K562 (cell line): ENCODE data around the gene TBX1. TPM values are rescaled to one million over a fixed set of nuclear protein-coding genes. Genes with fewer than 3 reads are reported as not detected.
A peak's percentile ranks its signal among the peaks of the same experiment; 100 is the strongest.

Experiments
- BCL6 ChIP-seq: fragments of 250-450 bp; sonication (Bioruptor Pico); IDR thresholded peaks from 2 replicates; pipeline ENCODE4 v1.4.0; 2020
- FOXK1 ChIP-seq: sonication (generic); formaldehyde crosslinking; IDR thresholded peaks from 2 replicates; pipeline ENCODE4 v1.8.0; 2022; ENCODE audit warnings: missing genetic modification reagents, mild to moderate bottlenecking, borderline replicate concordance
- HNRNPLL ChIP-seq: fragments of 200-400 bp; formaldehyde crosslinking; IDR thresholded peaks from 2 replicates; pipeline ENCODE4 v1.6.1; 2017; ENCODE audit warnings: low read length, low read depth, mild to moderate bottlenecking; ENCODE audit not compliant: poor library complexity, severe bottlenecking
- KAT8 ChIP-seq: fragments of 450-650 bp; IDR thresholded peaks from 2 replicates; pipeline ENCODE4 v1.6.1; 2016; ENCODE audit warnings: low read depth, mild to moderate bottlenecking
- KDM5B ChIP-seq: fragments of 200-600 bp; sonication (generic); IDR thresholded peaks from 2 replicates; pipeline ENCODE4 v1.6.1; 2012; ENCODE audit warnings: low read depth, mild to moderate bottlenecking, moderate library complexity, low read length, control low read depth, inconsistent platforms; ENCODE audit not compliant: insufficient replicate concordance
- KLF16 ChIP-seq: IDR thresholded peaks from 2 replicates; pipeline ENCODE4 v1.6.1; 2016; ENCODE audit warnings: antibody characterized with exemption
- RAD51 ChIP-seq: fragments of 450-650 bp; IDR thresholded peaks from 2 replicates; pipeline ENCODE4 v1.7.1; 2016; ENCODE audit warnings: low read depth, mild to moderate bottlenecking, borderline replicate concordance
- RCOR1 ChIP-seq, 2 experiments: IDR thresholded peaks; 2 replicates each; pipeline ENCODE4 v1.6.1; 2012; ENCODE audit warnings: low read depth in 2 of 2, low read length in 2 of 2, borderline replicate concordance in 1 of 2, improper control_type of control experiment in 1 of 2
- RUNX1 ChIP-seq: sonication (generic); IDR thresholded peaks from 2 replicates; pipeline ENCODE4 v1.6.1; 2016; ENCODE audit warnings: antibody characterized with exemption, low read depth
- SLC30A9 ChIP-seq: fragments of 250-450 bp; sonication (Bioruptor Pico); IDR thresholded peaks from 2 replicates; pipeline ENCODE4 v1.8.0; 2022; ENCODE audit warnings: mild to moderate bottlenecking, moderate library complexity
- SNAPC5 ChIP-seq: fragments of 250-450 bp; sonication (Bioruptor Pico); IDR thresholded peaks from 2 replicates; pipeline ENCODE4 v1.8.0; 2021; ENCODE audit warnings: moderate library complexity, mild to moderate bottlenecking, inconsistent platforms
- SNRNP70 ChIP-seq: fragments of 200-400 bp; formaldehyde crosslinking; optimal IDR thresholded peaks from 2 replicates; pipeline ENCODE3; 2017; ENCODE audit warnings: low read depth, low read length
- SRSF3 ChIP-seq: fragments of 200-400 bp; formaldehyde crosslinking; IDR thresholded peaks from 2 replicates; pipeline ENCODE4 v1.6.1; 2016; ENCODE audit warnings: mild to moderate bottlenecking, low read length, moderate library complexity; ENCODE audit not compliant: insufficient read depth
- TAF1 ChIP-seq: IDR thresholded peaks from 2 replicates; pipeline ENCODE4 v1.6.1; 2011; ENCODE audit warnings: mild to moderate bottlenecking, low read length, moderate library complexity; ENCODE audit not compliant: insufficient read depth, control insufficient read depth, severe bottlenecking; ENCODE audit errors: extremely low read depth
- TEAD2 ChIP-seq: fragments of 450-650 bp; IDR thresholded peaks from 2 replicates; pipeline ENCODE4 v1.6.1; 2016; ENCODE audit warnings: missing genetic modification characterization, control low read depth, missing compliant biosample characterization
- TGIF2 ChIP-seq: sonication (generic); formaldehyde crosslinking; IDR thresholded peaks from 2 replicates; pipeline ENCODE4 v1.8.1; 2022; ENCODE audit warnings: mild to moderate bottlenecking, missing genetic modification reagents, moderate library complexity
- ZBTB49 ChIP-seq: sonication (generic); formaldehyde crosslinking; IDR thresholded peaks from 2 replicates; pipeline ENCODE4 v1.8.0; 2022; ENCODE audit warnings: missing genetic modification reagents, mild to moderate bottlenecking, borderline replicate concordance
- ZNF3 ChIP-seq: fragments of 250-450 bp; sonication (Bioruptor Pico); IDR thresholded peaks from 2 replicates; pipeline ENCODE4 v1.5.0; 2021; ENCODE audit warnings: mild to moderate bottlenecking, moderate library complexity
- ZNF444 ChIP-seq: fragments of 250-450 bp; sonication (Bioruptor Pico); IDR thresholded peaks from 2 replicates; pipeline ENCODE4 v1.4.0; 2020; ENCODE audit warnings: mild to moderate bottlenecking, moderate library complexity
- ZNF609 ChIP-seq: sonication (generic); formaldehyde crosslinking; IDR thresholded peaks from 2 replicates; pipeline ENCODE4 v1.8.1; 2023; ENCODE audit warnings: missing genetic modification reagents, mild to moderate bottlenecking, borderline replicate concordance
- polyA plus RNA-seq, 8 experiments: library from polyadenylated mRNA; depleted of rRNA in 4 of 8; stranded (reverse) in 5 of 8; unstranded in 3 of 8; fragments of >200 nt; fragmentation: Nextera tagmentation in 2 of 8; fragmentation: Illumina TruSeq in 1 of 8; extraction: Ambion mirVana in 2 of 8; extraction: Trizol in 1 of 8; gene quantifications; 2 replicates each; pipeline versions ENCODE4 v1.2.1 to v1.2.3, GENCODE V29; 2011 to 2014; ENCODE audit warnings: inconsistent platforms in 1 of 8, missing spikeins in 1 of 8
- total RNA-seq, 7 experiments: library from RNA; depleted of rRNA in 6 of 7; stranded (reverse); fragments of >200 nt in 6 of 7; fragmentation: Illumina TruSeq in 2 of 7; extraction: Trizol in 2 of 7; gene quantifications; 2 replicates each; pipeline versions ENCODE4 v1.2.1 to v1.2.3, GENCODE V29; 2011 to 2021; ENCODE audit warnings: low replicate concordance in 1 of 7

TBX1 gene
- total and polyA plus RNA-seq, 9 of the 15 experiments (the other 6 are each of a cell fraction or from before 2014, with no cell fraction given) = 0.07 to 35.0 (median 3.9) TPM

- no peak for TF ChIP-seq ZNF609 (CRISPR knock-in tag)
- no peak for TF ChIP-seq KLF16
- no peak for TF ChIP-seq KAT8
- TF ChIP-seq RAD51 = no peak
- no peak for TF ChIP-seq SNAPC5 (CRISPR knock-in tag)
- no peak for TF ChIP-seq ZBTB49
- peak; percentile 1; the same call in 1 of the 2 replicates for TF ChIP-seq SRSF3
- no peak for TF ChIP-seq TEAD2
- TF ChIP-seq RUNX1 = no peak; the same call in 1 of the 2 replicates
- no peak for TF ChIP-seq BCL6
- TF ChIP-seq TAF1 = no peak
- TF ChIP-seq SNRNP70 = no peak
- no peak for TF ChIP-seq ZNF3 (CRISPR knock-in tag)
- TF ChIP-seq TGIF2 (CRISPR knock-in tag) = no peak
- TF ChIP-seq ZNF444 (CRISPR knock-in tag) = no peak
- TF ChIP-seq FOXK1 = no peak
- TF ChIP-seq RCOR1 (IDR thresholded peaks at IDR 0.05; ENCODE audit: borderline replicate concordance in 1 of 2, low read depth in 2 of 2, low read length in 2 of 2) = no peak
- TF ChIP-seq KDM5B = no peak
- TF ChIP-seq HNRNPLL = no peak
- no peak for TF ChIP-seq SLC30A9 (CRISPR knock-in tag)
These were observed 2.2 kb downstream of the TBX1 start (continued) for GRCh38 chr22:19762568-19763457.
